ENCODE data around the gene CRLF1.
"Not testable (repeated sequence)": the region's sequence is repeated elsewhere in the genome, so short reads cannot be mapped to it uniquely, and the experiment has no call there.

The CRLF1 gene

DNA sequence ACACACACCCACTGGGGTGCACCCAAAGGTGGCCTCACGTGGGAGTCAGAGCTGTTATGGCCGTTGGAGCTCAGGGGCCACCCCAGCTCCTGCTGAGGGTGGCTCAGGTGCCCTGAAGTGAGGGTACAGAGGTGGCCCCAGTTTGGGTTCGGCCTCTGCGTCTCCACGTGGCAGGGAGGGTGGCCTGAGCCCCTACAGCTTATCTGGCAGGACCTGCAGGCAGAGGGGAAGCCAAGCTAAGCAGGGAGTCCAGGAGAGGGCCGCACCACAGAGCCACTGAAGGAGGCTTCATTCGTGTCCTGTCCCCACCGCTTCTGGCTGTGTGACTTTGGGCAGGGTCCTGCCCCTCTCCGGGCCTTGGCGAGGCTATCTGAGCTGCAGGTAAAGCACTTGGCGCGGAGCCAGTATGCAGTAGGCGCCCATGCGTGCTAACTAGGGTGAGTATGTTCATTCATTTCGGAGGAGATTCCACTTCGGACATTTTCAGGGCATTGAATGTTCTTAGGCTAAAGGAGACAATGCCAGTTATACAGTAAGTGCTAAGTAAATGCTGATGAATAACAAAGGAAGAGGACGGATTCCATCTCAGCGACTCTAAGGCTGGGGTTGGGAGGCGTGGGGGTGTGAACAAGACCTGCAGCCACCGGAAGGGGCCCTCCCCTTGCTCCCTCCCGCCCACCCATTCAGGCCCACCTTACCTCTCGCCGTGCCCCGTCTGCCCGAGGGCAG lies 13.1 kb downstream of the CRLF1 start:
- Mint-ChIP-seq H3K4me1 (peaks cover 72% of the 10 kb centered on the region), H3K27me3 (peaks cover 36% of the 10 kb centered on the region), H3K4me3 (peak overlapping the region; percentile 47 to 83), H3K27ac (no peak overlapping the region), H3K9me3 (no peaks in the 10 kb centered on the region)
- DNase-seq (peak in 1 of 2 donors; percentile 30), ATAC-seq (no peak)

DNA sequence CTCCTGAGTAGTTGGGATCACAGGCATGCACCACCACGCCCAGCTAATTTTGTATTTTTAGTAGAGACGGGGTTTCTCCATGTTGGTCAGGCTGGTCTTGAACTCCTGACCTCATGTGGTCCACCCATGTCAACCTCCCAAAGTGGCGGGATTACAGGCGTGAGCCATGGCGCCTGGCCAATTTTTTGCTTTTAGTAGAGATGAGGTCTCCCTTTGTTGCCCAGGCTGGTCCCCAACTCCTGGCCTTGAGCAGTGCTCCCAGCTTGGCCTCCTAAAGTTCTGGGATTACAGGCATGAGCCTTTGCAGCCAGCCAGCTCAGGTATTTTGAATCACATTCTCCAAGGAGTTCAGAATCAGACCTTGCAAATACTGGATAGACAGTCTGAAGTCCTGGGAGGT lies 13.9 kb downstream of the CRLF1 start:
- H3K27ac Mint-ChIP-seq, H3K4me3 Mint-ChIP-seq, ATAC-seq, DNase-seq, H3K9me3 Mint-ChIP-seq: not testable (repeated sequence)
- Mint-ChIP-seq H3K27me3 (peaks cover 28% of the 10 kb centered on the region), H3K4me1 (peaks cover 76% of the 10 kb centered on the region)

DNA sequence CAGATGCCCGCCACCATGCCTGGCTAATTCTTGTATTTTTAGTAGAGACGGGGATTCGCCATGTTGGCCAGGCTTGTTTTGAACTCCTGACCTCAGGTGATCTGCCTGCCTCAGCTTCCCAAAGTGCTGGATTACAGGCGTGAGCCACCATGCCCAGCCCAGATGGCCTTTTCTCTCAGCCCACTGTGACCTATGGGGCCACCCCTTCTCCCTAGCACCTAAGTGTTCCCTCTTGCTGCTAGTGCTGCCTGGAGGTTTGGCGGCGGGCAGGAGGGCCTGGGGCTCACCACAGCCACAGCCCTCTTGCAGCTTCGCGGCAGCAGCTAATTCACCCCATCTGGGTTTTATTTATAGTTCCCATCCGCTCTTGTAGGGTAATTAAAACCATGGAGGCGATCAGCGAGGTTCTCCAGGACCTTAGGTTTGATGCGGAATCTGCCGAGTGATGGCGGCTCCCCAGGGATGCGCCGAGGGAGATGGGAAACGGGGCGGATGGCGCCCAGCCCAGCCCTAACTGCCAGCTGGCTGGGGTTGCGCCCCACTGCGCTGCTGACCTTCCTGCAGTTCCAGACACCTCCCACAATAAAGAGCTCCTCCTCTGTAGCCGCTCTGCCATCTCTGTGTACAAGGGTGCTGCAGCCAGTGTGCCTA lies 14.7 kb downstream of the CRLF1 start:
- peaks cover 79% of the 10 kb centered on the region for H3K4me1 Mint-ChIP-seq
- H3K9me3 Mint-ChIP-seq: no peaks in the 10 kb centered on the region
- no peak overlapping the region for H3K4me3 Mint-ChIP-seq
- H3K27ac Mint-ChIP-seq: no peak overlapping the region
- ATAC-seq (no peak), DNase-seq (no peak)
- H3K27me3 Mint-ChIP-seq: peaks cover 25% of the 10 kb centered on the region

DNA sequence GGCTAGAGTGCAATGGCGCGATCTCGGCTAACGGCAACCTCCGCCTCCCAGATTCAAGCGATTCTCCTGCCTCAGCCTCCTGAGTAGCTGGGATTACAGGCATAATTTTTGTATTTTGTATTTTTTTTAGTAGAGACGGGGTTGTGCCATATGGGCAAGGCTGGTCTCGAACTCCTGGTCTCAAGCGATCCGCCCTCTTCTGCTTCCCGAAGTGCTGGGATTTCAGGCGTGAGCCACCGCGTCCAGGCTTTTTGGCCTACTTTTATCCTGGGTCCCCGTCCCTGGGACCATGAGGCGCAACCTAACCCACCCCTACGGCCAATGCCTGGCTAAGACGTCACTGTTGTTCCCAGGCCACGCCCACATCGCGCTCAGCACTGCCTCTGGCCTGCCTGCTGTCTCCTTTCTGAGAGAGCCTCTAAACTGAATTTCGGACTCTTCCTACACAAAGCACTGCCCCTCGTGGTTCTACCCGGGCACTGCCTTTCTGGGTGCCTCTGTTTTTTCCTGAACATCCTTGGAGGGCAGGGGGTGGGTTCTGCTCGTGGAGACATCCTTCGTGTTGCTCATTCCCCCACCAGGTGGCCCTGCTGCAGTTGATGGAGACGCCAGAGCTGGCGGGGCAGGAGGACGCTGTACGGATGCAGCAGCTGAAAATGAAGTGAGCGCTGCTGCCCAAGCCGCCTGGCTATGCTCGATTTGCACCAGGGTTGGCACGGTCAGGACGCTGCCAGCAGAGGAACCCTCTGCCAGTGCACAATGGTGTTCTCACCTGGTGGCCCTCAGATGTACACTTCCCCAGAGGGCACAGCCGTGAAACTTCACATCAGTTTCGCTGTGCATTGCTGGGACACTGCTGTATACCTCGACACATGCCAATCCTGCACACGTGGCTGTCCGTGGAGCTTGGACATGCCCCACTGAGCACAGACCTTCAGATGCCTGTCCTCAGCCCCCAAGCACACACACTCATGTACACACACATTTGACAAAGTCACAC lies 16.0 kb downstream of the CRLF1 start:
- no peak for ATAC-seq
- Mint-ChIP-seq H3K27ac (peak overlapping the region in 1 of 2 donors; percentile 53), H3K4me3 (peak overlapping the region; percentile 91 to 95), H3K4me1 (peaks cover 73% of the 10 kb centered on the region), H3K9me3 (no peaks in the 10 kb centered on the region), H3K27me3 (peaks cover 12% of the 10 kb centered on the region)
- peak in 1 of 2 donors; percentile 38 for DNase-seq

DNA sequence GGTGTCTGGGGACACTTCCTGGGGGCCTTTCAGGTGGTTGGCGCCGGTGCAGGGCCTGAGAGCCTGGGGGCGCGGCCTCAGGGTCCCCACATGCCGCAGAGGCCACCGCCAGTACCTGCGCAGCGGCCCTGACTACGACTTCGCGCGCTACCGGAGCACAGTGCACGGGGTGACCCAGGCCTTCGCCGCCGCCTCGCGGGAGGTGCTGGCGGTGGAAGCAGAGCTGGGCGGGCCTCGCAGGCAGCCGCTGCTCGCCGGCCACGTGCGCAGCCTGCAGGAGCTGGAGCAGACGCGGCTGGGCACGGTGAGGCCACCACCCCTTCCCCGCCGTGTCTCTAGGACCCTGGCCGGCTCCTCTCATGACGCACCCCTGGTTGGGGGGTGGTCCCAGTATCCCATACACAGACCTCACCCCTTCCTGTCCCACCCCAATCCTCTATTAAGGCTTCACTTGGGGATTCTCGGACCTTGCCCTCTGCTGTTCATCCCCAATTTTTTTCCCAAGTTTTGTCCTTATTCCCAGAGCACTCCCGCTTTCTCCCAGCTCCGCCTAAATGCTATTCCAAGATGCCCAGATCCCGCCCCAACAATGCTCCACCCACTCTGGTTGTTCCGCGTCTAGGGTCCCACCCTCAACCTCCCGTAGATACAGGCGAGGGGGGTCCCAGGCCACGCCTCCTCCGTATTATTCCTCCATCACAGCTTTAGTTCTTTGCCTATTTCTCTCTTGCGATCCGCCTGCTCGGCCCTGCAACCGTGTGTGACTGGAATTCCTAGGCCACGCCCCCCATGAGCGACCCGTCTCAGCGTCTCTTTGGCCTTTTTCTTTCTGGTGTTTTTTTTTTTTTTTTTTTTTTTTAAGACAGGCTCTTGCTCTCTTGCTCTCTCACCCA lies 17.0 kb downstream of the CRLF1 start:
- peak overlapping the region; percentile 91 to 95 for H3K4me3 Mint-ChIP-seq
- peak; percentile 84 to 86 for DNase-seq

DNA sequence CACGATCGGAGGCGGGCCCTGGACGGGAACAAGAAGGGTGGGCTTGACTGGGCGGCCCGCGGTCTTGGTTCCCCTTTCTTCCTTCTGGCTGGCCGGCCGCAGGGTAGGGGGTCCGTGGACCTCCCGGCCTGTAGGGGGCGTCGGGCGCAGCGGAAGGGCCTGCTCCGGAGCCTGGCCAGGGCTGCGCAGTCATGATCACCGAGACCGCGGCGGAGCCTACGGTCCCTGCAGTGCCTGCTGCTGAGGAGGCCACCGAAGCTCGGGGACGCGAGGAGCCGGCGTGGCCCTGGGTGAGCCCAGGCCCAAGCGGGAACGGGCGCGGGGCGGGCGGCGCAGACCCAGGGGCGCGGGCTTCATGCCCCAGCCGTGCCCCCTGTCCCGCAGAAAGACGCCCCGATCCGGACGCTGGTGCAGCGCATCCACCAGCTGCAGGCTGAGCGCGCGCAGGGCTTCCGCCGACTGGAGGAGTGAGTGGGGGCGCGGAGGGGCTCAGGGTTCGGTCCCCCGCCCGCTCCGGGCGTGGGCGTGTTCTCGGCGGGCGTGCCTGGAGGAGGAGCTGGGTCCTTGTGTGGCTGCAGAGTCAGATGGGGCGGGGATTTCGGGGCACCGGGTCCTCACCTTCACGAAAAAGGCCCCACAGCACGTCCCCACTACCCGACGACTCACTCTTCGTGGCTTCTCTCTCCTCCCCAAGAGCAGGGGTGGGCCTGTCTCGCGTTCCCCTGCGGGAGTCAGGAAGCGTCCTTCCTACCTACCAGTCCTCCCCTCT lies 17.8 kb downstream of the CRLF1 start, which contains the start of gene REX1BD:
Gene REX1BD (plus strand): TSS at position 188 of the 769 bp plus-strand sequence. CDS start 4 bp downstream, at position 192.
- peak; percentile 89 to 91 for DNase-seq
- peak within 1 kb of the TSS; percentile 91 to 95 for H3K4me3 Mint-ChIP-seq
- no peaks in the 10 kb centered on the region for H3K9me3 Mint-ChIP-seq
- peak; percentile 86 for ATAC-seq
- peaks cover 61% of the 10 kb centered on the region for H3K4me1 Mint-ChIP-seq
- H3K27ac Mint-ChIP-seq: peak within 1 kb of the TSS; percentile 90 to 98
- no peaks in the 10 kb centered on the region for H3K27me3 Mint-ChIP-seq

More for the DNA sequence above, 17.0 kb downstream of the CRLF1 start:
- Mint-ChIP-seq H3K4me1 (peaks cover 69% of the 10 kb centered on the region), H3K27ac (peak overlapping the region; percentile 90 to 98), H3K9me3 (no peaks in the 10 kb centered on the region), H3K27me3 (peaks cover 3% of the 10 kb centered on the region)
- ATAC-seq: peak; percentile 79

DNA sequence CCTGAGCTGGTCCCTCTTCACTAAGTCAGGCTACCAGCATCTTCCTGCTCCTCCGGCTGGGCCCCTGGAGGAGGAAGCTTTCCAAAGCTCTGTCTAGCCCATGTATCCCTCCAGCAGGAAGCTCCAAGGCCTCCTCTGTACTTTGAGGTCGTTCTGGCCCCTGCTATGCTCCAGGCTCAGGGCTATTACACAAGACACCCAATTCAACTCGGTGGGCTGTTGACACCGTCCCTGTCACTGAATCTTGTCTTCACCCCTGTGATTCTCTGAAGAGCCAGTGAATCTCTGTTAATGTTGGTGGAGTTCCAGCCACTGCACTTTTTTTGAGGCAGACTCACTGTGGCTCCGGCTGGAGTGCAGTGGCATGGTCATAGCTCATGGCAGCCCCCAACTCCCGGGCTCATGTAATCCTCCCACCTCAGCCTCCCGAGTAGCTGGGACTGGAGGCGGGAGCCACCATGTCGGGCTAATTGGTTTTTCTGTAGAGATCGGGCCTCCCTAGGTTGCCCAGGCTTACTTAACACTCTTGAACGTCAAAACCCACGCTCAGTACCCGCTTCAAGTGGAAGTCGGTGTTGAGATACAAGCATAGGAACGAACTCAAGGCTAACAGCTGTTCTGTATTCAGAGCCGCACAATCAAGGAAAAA lies 18.5 kb downstream of the CRLF1 start:
- peaks cover 54% of the 10 kb centered on the region for H3K4me1 Mint-ChIP-seq
- H3K27me3 Mint-ChIP-seq: no peaks in the 10 kb centered on the region
- peak overlapping the region; percentile 91 to 95 for H3K4me3 Mint-ChIP-seq
- ATAC-seq: peak; percentile 27
- peak overlapping the region; percentile 79 to 94 for H3K27ac Mint-ChIP-seq
- DNase-seq: no peak
- no peaks in the 10 kb centered on the region for H3K9me3 Mint-ChIP-seq

DNA sequence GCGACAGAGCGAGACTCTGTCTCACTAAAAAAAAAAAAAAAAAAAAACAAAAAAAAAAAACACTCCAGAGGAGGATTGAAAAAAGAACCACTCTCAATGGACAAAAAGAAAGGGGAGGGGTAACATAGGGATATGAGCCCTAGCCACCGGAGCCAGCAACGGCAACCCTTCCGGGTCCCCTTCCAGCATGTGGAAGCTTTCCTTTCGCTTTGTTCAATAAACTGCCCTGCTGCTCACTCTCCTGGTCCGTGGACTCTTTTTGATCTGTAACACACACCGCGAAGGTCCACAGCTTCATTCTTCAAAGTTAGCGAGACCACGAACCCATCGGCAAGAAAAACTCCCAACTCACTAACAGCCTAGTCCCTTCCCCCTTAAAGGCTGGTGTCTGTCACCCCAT lies 19.0 kb downstream of the CRLF1 start:
- Mint-ChIP-seq H3K27me3 (no peaks in the 10 kb centered on the region), H3K27ac (no peak overlapping the region), H3K4me3 (peak overlapping the region; percentile 91 to 95), H3K9me3 (no peaks in the 10 kb centered on the region), H3K4me1 (peaks cover 53% of the 10 kb centered on the region)
- DNase-seq (no peak), ATAC-seq (no peak)

DNA sequence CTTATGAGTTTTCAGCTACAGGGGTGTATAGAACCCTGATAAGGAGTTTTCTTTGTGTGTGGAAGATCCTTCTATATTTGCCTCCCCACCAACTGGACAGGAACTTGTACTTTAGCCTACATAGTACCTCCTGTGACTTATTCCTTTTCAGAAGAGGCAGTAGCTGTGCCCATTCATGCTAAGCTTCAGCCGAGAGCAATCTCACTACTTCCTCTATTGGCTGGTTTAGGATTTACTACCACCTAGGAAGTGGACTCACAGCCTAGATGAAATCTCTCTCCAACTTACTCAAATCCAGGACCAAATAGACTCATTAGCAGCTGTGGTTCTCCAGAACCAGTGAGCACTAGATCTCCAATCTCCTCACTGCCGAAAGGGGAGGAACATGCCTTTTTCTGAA lies 20.3 kb downstream of the CRLF1 start:
- no peak overlapping the region for H3K4me3 Mint-ChIP-seq
- H3K27me3 Mint-ChIP-seq: no peaks in the 10 kb centered on the region
- H3K4me1 Mint-ChIP-seq: peaks cover 48% of the 10 kb centered on the region
- H3K9me3 Mint-ChIP-seq: no peaks in the 10 kb centered on the region
- no peak for DNase-seq
- H3K27ac Mint-ChIP-seq: no peak overlapping the region
- ATAC-seq: no peak

DNA sequence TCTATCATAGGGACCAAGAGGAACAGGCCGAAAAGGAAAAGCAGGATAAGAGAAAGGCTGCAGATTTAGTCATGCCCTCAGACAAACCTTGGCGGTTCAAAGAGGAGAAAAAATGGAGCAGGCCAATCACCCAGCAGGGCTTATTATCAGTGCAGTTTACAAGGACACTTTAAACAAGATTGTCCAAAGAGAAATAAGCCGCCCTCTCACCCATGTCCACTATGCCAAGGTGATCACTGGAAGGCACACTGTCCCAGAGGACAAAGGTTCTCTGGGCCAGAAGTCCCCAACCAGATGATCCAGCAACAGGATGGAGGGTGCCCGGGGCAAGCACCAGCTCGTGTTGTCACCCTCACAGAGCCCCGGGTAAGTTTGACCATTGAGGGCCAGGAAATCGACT lies 26.3 kb downstream of the CRLF1 start:
- no peak for ATAC-seq
- Mint-ChIP-seq H3K27me3 (no peaks in the 10 kb centered on the region), H3K4me3 (no peak overlapping the region), H3K9me3 (no peaks in the 10 kb centered on the region), H3K4me1 (peaks cover 18% of the 10 kb centered on the region), H3K27ac (no peak overlapping the region)
- DNase-seq: no peak

DNA sequence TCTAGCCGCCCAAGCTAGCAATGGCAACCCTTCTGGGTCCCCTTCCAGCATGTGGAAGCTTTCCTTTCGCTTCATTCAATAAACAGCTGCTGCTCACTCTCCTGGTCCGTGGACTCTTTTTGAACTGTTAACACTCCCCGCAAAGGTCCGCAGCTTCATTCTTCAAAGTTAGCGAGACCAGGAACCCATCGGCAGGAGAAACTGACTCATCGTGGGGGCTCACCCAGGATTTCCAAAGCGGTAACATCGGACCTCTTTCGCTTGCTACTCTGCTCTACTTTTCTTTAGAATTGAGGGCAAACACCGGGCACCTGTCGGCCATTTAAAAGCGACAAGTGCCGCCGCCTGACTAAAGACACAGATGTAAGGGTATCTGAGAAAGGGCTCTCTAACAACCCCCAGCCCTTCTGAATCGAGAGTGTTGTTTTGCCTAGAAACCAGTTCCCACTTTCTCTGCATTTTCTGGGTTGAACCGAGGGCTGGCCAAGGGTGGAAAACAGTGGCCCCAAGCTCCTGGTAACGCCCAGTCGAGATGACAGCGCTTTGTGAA lies 29.2 kb downstream of the CRLF1 start:
- ATAC-seq (no peak), DNase-seq (no peak)
- no peaks in the 10 kb centered on the region for H3K27me3 Mint-ChIP-seq
- no peaks in the 10 kb centered on the region for H3K9me3 Mint-ChIP-seq
- no peak overlapping the region for H3K4me3 Mint-ChIP-seq
- peaks cover 43% of the 10 kb centered on the region for H3K4me1 Mint-ChIP-seq
- H3K27ac Mint-ChIP-seq: no peak overlapping the region

DNA sequence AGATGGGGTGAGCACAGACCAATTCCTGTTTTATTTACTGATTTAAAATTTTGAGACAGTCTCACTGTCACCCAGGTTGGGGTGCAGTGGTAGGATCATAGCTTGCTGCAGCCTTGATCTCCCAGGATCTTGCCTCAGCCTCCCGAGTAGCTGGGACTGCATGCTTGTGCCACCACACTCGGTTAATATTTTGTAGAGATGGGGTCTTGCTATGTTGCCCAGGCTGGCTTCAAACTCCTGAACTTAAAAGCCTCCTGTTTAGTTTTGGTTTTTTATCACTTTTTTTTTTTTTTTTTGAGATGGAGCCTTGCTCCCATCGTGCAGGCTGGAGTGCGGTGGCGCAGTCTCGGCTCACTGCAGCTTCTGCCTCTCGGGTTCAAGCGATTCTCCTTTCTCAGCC lies 30.2 kb downstream of the CRLF1 start:
- Mint-ChIP-seq H3K9me3 (no peaks in the 10 kb centered on the region), H3K27me3 (no peaks in the 10 kb centered on the region), H3K4me1 (peaks cover 53% of the 10 kb centered on the region), H3K27ac (no peak overlapping the region), H3K4me3 (no peak overlapping the region)
- DNase-seq (no peak), ATAC-seq (no peak)

DNA sequence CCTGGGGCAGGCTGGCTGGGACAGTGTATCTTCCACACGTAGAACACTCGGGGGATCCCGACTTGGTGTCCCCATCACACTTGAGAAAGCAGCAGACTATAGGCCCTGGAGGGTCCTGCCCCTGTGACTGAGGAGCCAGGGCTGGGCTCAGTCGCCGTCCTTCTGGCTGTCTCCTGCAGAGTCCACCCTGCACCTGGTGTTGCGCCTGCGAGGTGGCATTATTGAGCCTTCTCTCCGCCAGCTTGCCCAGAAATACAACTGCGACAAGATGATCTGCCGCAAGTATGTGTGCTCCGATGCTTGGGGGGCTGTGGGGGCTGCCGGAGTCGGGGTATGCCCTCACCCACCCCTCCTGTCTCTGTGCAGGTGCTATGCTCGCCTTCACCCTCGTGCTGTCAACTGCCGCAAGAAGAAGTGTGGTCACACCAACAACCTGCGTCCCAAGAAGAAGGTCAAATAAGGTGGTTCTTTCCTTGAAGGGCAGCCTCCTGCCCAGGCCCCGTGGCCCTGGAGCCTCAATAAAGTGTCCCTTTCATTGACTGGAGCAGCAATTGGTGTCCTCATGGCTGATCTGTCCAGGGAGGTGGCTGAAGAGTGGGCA lies 31.8 kb downstream of the CRLF1 start:
- H3K27me3 Mint-ChIP-seq: no peaks in the 10 kb centered on the region
- H3K4me1 Mint-ChIP-seq: peaks cover 57% of the 10 kb centered on the region
- H3K9me3 Mint-ChIP-seq: no peaks in the 10 kb centered on the region
- no peak overlapping the region for H3K4me3 Mint-ChIP-seq
- DNase-seq: no peak
- ATAC-seq: no peak
- no peak overlapping the region for H3K27ac Mint-ChIP-seq
